ENCODE measurements around the gene ARFRP1. TPM values are rescaled to one million over a fixed set of nuclear protein-coding genes. Genes with fewer than 3 reads are reported as not detected.

The ARFRP1 gene
- total and polyA plus RNA-seq, 2 experiments from 2014 or later: 16.7 to 24.6 TPM

GRCh38 chr20:63703471-63703975 lies 4.3 kb downstream of the ARFRP1 start:
- no peaks in the 10 kb centered on the region; the same call in 1 of the 2 replicates for H3K4me1 ChIP-seq (ENCODE audit: insufficient read depth)
- Mint-ChIP-seq H3K27ac (no peak overlapping the region), H3K36me3 (ENCODE audit: low read depth) (peaks cover 15% of the 10 kb centered on the region), H3K4me3 (no peak overlapping the region), H3K27me3 (ENCODE audit: insufficient read depth, low read depth, poor library complexity) (peaks cover 11% of the 10 kb centered on the region), H3K4me1 (peaks cover 6% of the 10 kb centered on the region), H3K9me3 (no peaks in the 10 kb centered on the region)
- H3K9me2 ChIP-seq (ENCODE audit: insufficient read depth): no peaks in the 10 kb centered on the region
- H3K27me3 ChIP-seq (ENCODE audit: insufficient read depth): no peaks in the 10 kb centered on the region
- no peak overlapping the region for H3K27ac ChIP-seq (ENCODE audit: low read depth)
- no peak overlapping the region for H3K4me3 ChIP-seq
- no peak overlapping the region for H2AFZ ChIP-seq
- ATAC-seq (no peak), DNase-seq (ENCODE audit: low spot score) (no peak)
- H3K4me2 ChIP-seq: no peak overlapping the region
- H3F3A ChIP-seq (replicated peaks; ENCODE audit: low read depth): peaks cover 8% of the 10 kb centered on the region; the same call in 1 of the 2 replicates
- H3K79me2 ChIP-seq (replicated peaks; ENCODE audit: insufficient read depth): peaks cover 10% of the 10 kb centered on the region
- no peak for TF ChIP-seq ZNF462 (CRISPR knock-in tag; IDR thresholded peaks at IDR 0.05)
- peaks cover 11% of the 10 kb centered on the region for H4K20me1 ChIP-seq (replicated peaks; ENCODE audit: insufficient read depth)
- no peaks in the 10 kb centered on the region for H3K36me3 ChIP-seq (ENCODE audit: insufficient read depth)

- Mint-ChIP-seq H3K4me3 (no peak overlapping the region), H3K9me3 (no peaks in the 10 kb centered on the region), H3K36me3 (ENCODE audit: low read depth) (peaks cover 15% of the 10 kb centered on the region), H3K27me3 (ENCODE audit: insufficient read depth, low read depth, poor library complexity) (peaks cover 10% of the 10 kb centered on the region), H3K27ac (no peak overlapping the region), H3K4me1 (peaks cover 5% of the 10 kb centered on the region)
- Histone ChIP-seq H4K20me1 (replicated peaks; ENCODE audit: insufficient read depth) (peaks cover 11% of the 10 kb centered on the region), H3K27me3 (ENCODE audit: insufficient read depth) (no peaks in the 10 kb centered on the region), H3K4me3 (no peak overlapping the region), H3K4me2 (no peak overlapping the region), H3K36me3 (ENCODE audit: insufficient read depth) (no peaks in the 10 kb centered on the region), H3K4me1 (ENCODE audit: insufficient read depth) (no peaks in the 10 kb centered on the region; the same call in 1 of the 2 replicates), H3K9me2 (ENCODE audit: insufficient read depth) (no peaks in the 10 kb centered on the region), H3K27ac (ENCODE audit: low read depth) (no peak overlapping the region), H3K79me2 (replicated peaks; ENCODE audit: insufficient read depth) (peaks cover 8% of the 10 kb centered on the region), H3F3A (replicated peaks; ENCODE audit: low read depth) (peaks cover 6% of the 10 kb centered on the region; the same call in 1 of the 2 replicates), H2AFZ (no peak overlapping the region)
- TF ChIP-seq REST (IDR thresholded peaks at IDR 0.05; ENCODE audit: unreplicated experiment): no peak
- 0 out of 2 replicates have a peak, but pooled peaks have one; percentile 24 for TF ChIP-seq POLR2AphosphoS5 (IDR thresholded peaks at IDR 0.05; ENCODE audit: low read depth)
- TF ChIP-seq JUNB (IDR thresholded peaks at IDR 0.05; ENCODE audit: unreplicated experiment): no peak
- TF ChIP-seq CTCF (conservative IDR thresholded peaks at IDR 0.05; ENCODE audit: low read depth in 2 of 2): no peak
- TF ChIP-seq NANOG (IDR thresholded peaks at IDR 0.05; ENCODE audit: borderline replicate concordance): no peak
- no peak for TF ChIP-seq STAT1 (IDR thresholded peaks at IDR 0.05; ENCODE audit: unreplicated experiment)
- no peak for TF ChIP-seq ZNF114 (CRISPR knock-in tag; IDR thresholded peaks at IDR 0.05)
- ATAC-seq: no peak
- no peak for DNase-seq (ENCODE audit: low spot score)
These were observed 4.9 kb downstream of the ARFRP1 start for GRCh38 chr20:63702751-63703470.
